SK-N-MC (cell line): ENCODE measurements around the gene PLEKHA5.

Experiments used
- EZH2 ChIP-seq: fragments of 200-600 bp; sonication (generic); IDR thresholded peaks from one replicate; pipeline ENCODE4 v1.6.1; 2017; ENCODE audit warnings: antibody characterized with exemption
- POLR2AphosphoS5 ChIP-seq: IDR thresholded peaks from 2 replicates; pipeline ENCODE4 v1.6.1; 2012; ENCODE audit warnings: mild to moderate bottlenecking, low read depth, low read length, borderline replicate concordance

- no peak for TF ChIP-seq POLR2AphosphoS5
- no peak for TF ChIP-seq EZH2
Observed at GRCh38 chr12:19251481-19252132, 122.1 kb downstream of the PLEKHA5 start.
